ENCODE measurements around the gene PPP1R9B.
A peak's percentile ranks its signal among the peaks of the same experiment; 100 is the strongest.

The PPP1R9B gene

GRCh38 chr17:50125420-50125997, 25.0 kb downstream of the PPP1R9B start:
- H3K27me3 ChIP-seq (ENCODE audit: insufficient read depth, insufficient read length) = peaks cover 10% of the 10 kb centered on the region
- H3K9ac ChIP-seq (ENCODE audit: insufficient read length, low read depth) = no peak overlapping the region
- peaks cover 16% of the 10 kb centered on the region for H3K4me1 ChIP-seq (ENCODE audit: insufficient read depth, insufficient read length)
- TF ChIP-seq YY1 (IDR thresholded peaks at IDR 0.05; ENCODE audit: insufficient read depth, insufficient read length) (no peak), SUZ12 (IDR thresholded peaks at IDR 0.05; ENCODE audit: extremely low read depth, insufficient read depth, insufficient read length) (no peak), ZNF274 (IDR thresholded peaks at IDR 0.05; ENCODE audit: low read depth, low read length) (no peak)
- H3K4me3 ChIP-seq (ENCODE audit: insufficient read length, low read depth) = no peak overlapping the region
- DNase-seq (ENCODE audit: low read depth, low spot score) = no peak
- no peaks in the 10 kb centered on the region for H3K36me3 ChIP-seq (ENCODE audit: insufficient read depth, insufficient read length, low read length)
- no peaks in the 10 kb centered on the region for H3K9me3 ChIP-seq (ENCODE audit: insufficient read depth, low read length)

GRCh38 chr17:50123649-50124349, 26.7 kb downstream of the PPP1R9B start:
- no peak for TF ChIP-seq YY1 (IDR thresholded peaks at IDR 0.05; ENCODE audit: insufficient read depth, insufficient read length)
- peaks cover 15% of the 10 kb centered on the region for H3K27me3 ChIP-seq (ENCODE audit: insufficient read depth, insufficient read length)
- H3K4me1 ChIP-seq (ENCODE audit: insufficient read depth, insufficient read length) = peaks cover 16% of the 10 kb centered on the region
- no peak for DNase-seq (ENCODE audit: low read depth, low spot score)
- no peaks in the 10 kb centered on the region for H3K36me3 ChIP-seq (ENCODE audit: insufficient read depth, insufficient read length, low read length)
- H3K9ac ChIP-seq (ENCODE audit: insufficient read length, low read depth) = peak overlapping the region; percentile 59
- no peaks in the 10 kb centered on the region for H3K9me3 ChIP-seq (ENCODE audit: insufficient read depth, low read length)
- no peak overlapping the region for H3K4me3 ChIP-seq (ENCODE audit: insufficient read length, low read depth)

- Histone ChIP-seq H3K27me3 (ENCODE audit: insufficient read depth, insufficient read length) (peaks cover 23% of the 10 kb centered on the region), H3K4me1 (ENCODE audit: insufficient read depth, insufficient read length) (peaks cover 15% of the 10 kb centered on the region), H3K4me3 (ENCODE audit: insufficient read length, low read depth) (no peak overlapping the region), H3K9ac (ENCODE audit: insufficient read length, low read depth) (no peak overlapping the region), H3K9me3 (ENCODE audit: insufficient read depth, low read length) (no peaks in the 10 kb centered on the region), H3K36me3 (ENCODE audit: insufficient read depth, insufficient read length, low read length) (no peaks in the 10 kb centered on the region)
- TF ChIP-seq ZNF274 (IDR thresholded peaks at IDR 0.05; ENCODE audit: low read depth, low read length) = no peak
- TF ChIP-seq YY1 (IDR thresholded peaks at IDR 0.05; ENCODE audit: insufficient read depth, insufficient read length) = no peak
- no peak for TF ChIP-seq SUZ12 (IDR thresholded peaks at IDR 0.05; ENCODE audit: extremely low read depth, insufficient read depth, insufficient read length)
- DNase-seq (ENCODE audit: low read depth, low spot score) = no peak
Measured at GRCh38 chr17:50122945-50123344, 27.5 kb downstream of the PPP1R9B start.

GRCh38 chr17:50120475-50121253, 29.8 kb downstream of the PPP1R9B start:
- no peak for DNase-seq (ENCODE audit: low read depth, low spot score)
- Histone ChIP-seq H3K36me3 (ENCODE audit: insufficient read depth, insufficient read length, low read length) (no peaks in the 10 kb centered on the region), H3K9me3 (ENCODE audit: insufficient read depth, low read length) (no peaks in the 10 kb centered on the region), H3K4me1 (ENCODE audit: insufficient read depth, insufficient read length) (peaks cover 14% of the 10 kb centered on the region), H3K9ac (ENCODE audit: insufficient read length, low read depth) (no peak overlapping the region), H3K4me3 (ENCODE audit: insufficient read length, low read depth) (no peak overlapping the region), H3K27me3 (ENCODE audit: insufficient read depth, insufficient read length) (peaks cover 27% of the 10 kb centered on the region)
- no peak for TF ChIP-seq SUZ12 (IDR thresholded peaks at IDR 0.05; ENCODE audit: extremely low read depth, insufficient read depth, insufficient read length)
- no peak for TF ChIP-seq ZNF274 (IDR thresholded peaks at IDR 0.05; ENCODE audit: low read depth, low read length)
- TF ChIP-seq YY1 (IDR thresholded peaks at IDR 0.05; ENCODE audit: insufficient read depth, insufficient read length) = no peak

GRCh38 chr17:50118828-50119218, 31.7 kb downstream of the PPP1R9B start:
- TF ChIP-seq ZNF274 (IDR thresholded peaks at IDR 0.05; ENCODE audit: low read depth, low read length) (no peak), SUZ12 (IDR thresholded peaks at IDR 0.05; ENCODE audit: extremely low read depth, insufficient read depth, insufficient read length) (no peak), YY1 (IDR thresholded peaks at IDR 0.05; ENCODE audit: insufficient read depth, insufficient read length) (no peak)

GRCh38 chr17:50118076-50118827, 32.2 kb downstream of the PPP1R9B start:
- no peak for DNase-seq (ENCODE audit: low read depth, low spot score)
- Histone ChIP-seq H3K4me3 (ENCODE audit: insufficient read length, low read depth) (no peak overlapping the region), H3K9me3 (ENCODE audit: insufficient read depth, low read length) (no peaks in the 10 kb centered on the region), H3K9ac (ENCODE audit: insufficient read length, low read depth) (no peak overlapping the region), H3K4me1 (ENCODE audit: insufficient read depth, insufficient read length) (peaks cover 25% of the 10 kb centered on the region), H3K27me3 (ENCODE audit: insufficient read depth, insufficient read length) (peaks cover 24% of the 10 kb centered on the region), H3K36me3 (ENCODE audit: insufficient read depth, insufficient read length, low read length) (peaks cover 10% of the 10 kb centered on the region)
- TF ChIP-seq SUZ12 (IDR thresholded peaks at IDR 0.05; ENCODE audit: extremely low read depth, insufficient read depth, insufficient read length) (no peak), ZNF274 (IDR thresholded peaks at IDR 0.05; ENCODE audit: low read depth, low read length) (no peak), YY1 (IDR thresholded peaks at IDR 0.05; ENCODE audit: insufficient read depth, insufficient read length) (no peak)

More at GRCh38 chr17:50118828-50119218, 31.7 kb downstream of the PPP1R9B start:
- Histone ChIP-seq H3K4me3 (ENCODE audit: insufficient read length, low read depth) (no peak overlapping the region), H3K36me3 (ENCODE audit: insufficient read depth, insufficient read length, low read length) (peaks cover 4% of the 10 kb centered on the region), H3K27me3 (ENCODE audit: insufficient read depth, insufficient read length) (peaks cover 24% of the 10 kb centered on the region), H3K9ac (ENCODE audit: insufficient read length, low read depth) (no peak overlapping the region), H3K4me1 (ENCODE audit: insufficient read depth, insufficient read length) (peaks cover 23% of the 10 kb centered on the region), H3K9me3 (ENCODE audit: insufficient read depth, low read length) (no peaks in the 10 kb centered on the region)
- DNase-seq (ENCODE audit: low read depth, low spot score) = no peak

Measured in NT2/D1 (cell line).